Osteocyte (in vitro differentiated cells): ENCODE results near the gene PKD2L1. TPM values are rescaled to one million over a fixed set of nuclear protein-coding genes. Genes with fewer than 3 reads are reported as not detected.

Experiments
- DNase-seq: peaks from one replicate; pipeline ENCODE4 v3.0.0; 2021; ENCODE audit warnings: mixed read lengths; ENCODE audit not compliant: unreplicated experiment; ENCODE audit errors: extremely low spot score
- H3K27ac Mint-ChIP-seq: one replicate; pipeline ENCODE4 v1.8.0; 2021; ENCODE audit warnings: mild to moderate bottlenecking, mixed read lengths; ENCODE audit not compliant: unreplicated experiment
- H3K27me3 Mint-ChIP-seq: one replicate; pipeline ENCODE4 v1.8.0; 2021; ENCODE audit warnings: mixed read lengths; ENCODE audit not compliant: unreplicated experiment
- H3K36me3 Mint-ChIP-seq: one replicate; pipeline ENCODE4 v1.8.0; 2021; ENCODE audit warnings: mixed read lengths; ENCODE audit not compliant: unreplicated experiment
- H3K4me1 Mint-ChIP-seq: one replicate; pipeline ENCODE4 v1.8.0; 2021; ENCODE audit warnings: mixed read lengths; ENCODE audit not compliant: unreplicated experiment
- H3K4me3 Mint-ChIP-seq: one replicate; pipeline ENCODE4 v1.8.0; 2021; ENCODE audit warnings: mild to moderate bottlenecking, moderate library complexity, mixed read lengths; ENCODE audit not compliant: unreplicated experiment
- H3K9me3 Mint-ChIP-seq: one replicate; pipeline ENCODE4 v1.8.0; 2021; ENCODE audit warnings: mixed read lengths; ENCODE audit not compliant: unreplicated experiment
- total RNA-seq: library from RNA; stranded (reverse); gene quantifications from 2 replicates; pipeline ENCODE4 v1.2.1, GENCODE V29; 2021
- TF ChIP-seq, protein P1 (sequence below): fragments of 200-600 bp; sonication (generic); IDR thresholded peaks from 2 replicates; pipeline ENCODE4 v1.5.0; 2021; ENCODE audit warnings: antibody characterized with exemption, mild to moderate bottlenecking, moderate library complexity

PKD2L1 gene
- total RNA-seq, 1 donor from 2014 or later: not detected

DNA sequence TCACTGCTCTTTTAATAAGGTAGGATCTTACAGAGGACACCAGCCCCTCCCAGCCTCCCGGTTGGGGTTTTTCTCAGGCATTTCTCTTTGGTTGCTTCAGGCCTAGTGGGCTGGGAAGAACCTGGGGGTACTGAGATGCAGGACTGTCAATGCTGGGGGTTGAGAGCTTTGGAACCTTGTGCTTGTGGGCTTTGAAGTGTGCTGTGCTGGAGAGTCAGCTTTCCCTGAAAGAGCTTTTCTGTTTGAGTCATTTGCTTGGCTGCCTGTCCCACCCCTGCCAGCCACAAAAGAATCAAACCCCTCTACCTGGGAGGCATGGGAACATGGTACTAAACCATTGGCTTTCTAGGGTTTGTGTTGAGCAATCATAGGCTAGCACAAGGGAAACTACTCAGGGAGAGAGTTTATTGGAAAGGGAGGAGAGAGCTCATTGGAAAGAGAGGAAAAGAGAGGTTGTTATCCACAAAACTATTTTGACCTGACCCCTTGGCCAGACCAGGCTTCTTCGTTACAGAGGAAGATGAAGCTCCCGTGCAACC lies 18.4 kb upstream of the PKD2L1 start:
- H3K27me3 Mint-ChIP-seq: no peaks in the 10 kb centered on the region
- peak overlapping the region; percentile 95 for H3K4me3 Mint-ChIP-seq
- H3K36me3 Mint-ChIP-seq: peaks cover 36% of the 10 kb centered on the region
- TF ChIP-seq, protein P1, sequence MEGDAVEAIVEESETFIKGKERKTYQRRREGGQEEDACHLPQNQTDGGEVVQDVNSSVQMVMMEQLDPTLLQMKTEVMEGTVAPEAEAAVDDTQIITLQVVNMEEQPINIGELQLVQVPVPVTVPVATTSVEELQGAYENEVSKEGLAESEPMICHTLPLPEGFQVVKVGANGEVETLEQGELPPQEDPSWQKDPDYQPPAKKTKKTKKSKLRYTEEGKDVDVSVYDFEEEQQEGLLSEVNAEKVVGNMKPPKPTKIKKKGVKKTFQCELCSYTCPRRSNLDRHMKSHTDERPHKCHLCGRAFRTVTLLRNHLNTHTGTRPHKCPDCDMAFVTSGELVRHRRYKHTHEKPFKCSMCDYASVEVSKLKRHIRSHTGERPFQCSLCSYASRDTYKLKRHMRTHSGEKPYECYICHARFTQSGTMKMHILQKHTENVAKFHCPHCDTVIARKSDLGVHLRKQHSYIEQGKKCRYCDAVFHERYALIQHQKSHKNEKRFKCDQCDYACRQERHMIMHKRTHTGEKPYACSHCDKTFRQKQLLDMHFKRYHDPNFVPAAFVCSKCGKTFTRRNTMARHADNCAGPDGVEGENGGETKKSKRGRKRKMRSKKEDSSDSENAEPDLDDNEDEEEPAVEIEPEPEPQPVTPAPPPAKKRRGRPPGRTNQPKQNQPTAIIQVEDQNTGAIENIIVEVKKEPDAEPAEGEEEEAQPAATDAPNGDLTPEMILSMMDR: no peak
- no peaks in the 10 kb centered on the region for H3K9me3 Mint-ChIP-seq
- no peak overlapping the region for H3K27ac Mint-ChIP-seq
- peaks cover 53% of the 10 kb centered on the region for H3K4me1 Mint-ChIP-seq
- no peak for DNase-seq

DNA sequence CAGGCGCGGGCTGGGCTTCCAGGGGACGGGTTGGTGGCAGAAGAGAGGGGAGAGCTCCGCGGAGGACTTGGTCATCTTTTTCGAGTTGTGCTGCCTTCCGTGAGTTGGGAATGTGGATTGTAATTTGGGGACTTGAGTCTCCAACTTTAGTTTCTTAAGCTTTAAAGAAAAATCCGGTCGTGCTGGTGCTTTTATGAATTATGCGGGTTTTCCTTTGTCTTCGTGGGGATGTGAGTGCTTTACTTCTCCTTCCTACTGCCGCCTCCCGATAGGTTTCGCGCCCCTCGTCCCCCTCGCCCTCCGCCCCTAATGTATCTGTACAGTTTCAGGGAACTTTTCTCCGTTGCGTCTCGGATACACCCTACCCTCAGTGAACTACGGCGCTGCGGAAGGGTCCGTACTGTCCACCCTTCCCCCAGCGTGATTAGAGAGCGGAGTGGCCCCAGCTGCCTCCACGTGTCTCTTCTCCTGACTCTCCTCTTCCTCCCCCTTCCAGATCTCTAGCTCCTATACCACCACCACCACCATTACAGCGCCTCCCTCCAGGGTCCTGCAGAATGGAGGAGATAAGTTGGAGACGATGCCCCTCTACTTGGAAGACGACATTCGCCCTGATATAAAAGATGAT lies 17.7 kb upstream of the PKD2L1 start:
- peak overlapping the region; percentile 95 for H3K4me3 Mint-ChIP-seq
- TF ChIP-seq, protein P1: no peak
- peak overlapping the region; percentile 88 for H3K27ac Mint-ChIP-seq
- no peaks in the 10 kb centered on the region for H3K9me3 Mint-ChIP-seq
- no peaks in the 10 kb centered on the region for H3K27me3 Mint-ChIP-seq
- H3K36me3 Mint-ChIP-seq: peaks cover 28% of the 10 kb centered on the region
- peaks cover 53% of the 10 kb centered on the region for H3K4me1 Mint-ChIP-seq
- DNase-seq: no peak

DNA sequence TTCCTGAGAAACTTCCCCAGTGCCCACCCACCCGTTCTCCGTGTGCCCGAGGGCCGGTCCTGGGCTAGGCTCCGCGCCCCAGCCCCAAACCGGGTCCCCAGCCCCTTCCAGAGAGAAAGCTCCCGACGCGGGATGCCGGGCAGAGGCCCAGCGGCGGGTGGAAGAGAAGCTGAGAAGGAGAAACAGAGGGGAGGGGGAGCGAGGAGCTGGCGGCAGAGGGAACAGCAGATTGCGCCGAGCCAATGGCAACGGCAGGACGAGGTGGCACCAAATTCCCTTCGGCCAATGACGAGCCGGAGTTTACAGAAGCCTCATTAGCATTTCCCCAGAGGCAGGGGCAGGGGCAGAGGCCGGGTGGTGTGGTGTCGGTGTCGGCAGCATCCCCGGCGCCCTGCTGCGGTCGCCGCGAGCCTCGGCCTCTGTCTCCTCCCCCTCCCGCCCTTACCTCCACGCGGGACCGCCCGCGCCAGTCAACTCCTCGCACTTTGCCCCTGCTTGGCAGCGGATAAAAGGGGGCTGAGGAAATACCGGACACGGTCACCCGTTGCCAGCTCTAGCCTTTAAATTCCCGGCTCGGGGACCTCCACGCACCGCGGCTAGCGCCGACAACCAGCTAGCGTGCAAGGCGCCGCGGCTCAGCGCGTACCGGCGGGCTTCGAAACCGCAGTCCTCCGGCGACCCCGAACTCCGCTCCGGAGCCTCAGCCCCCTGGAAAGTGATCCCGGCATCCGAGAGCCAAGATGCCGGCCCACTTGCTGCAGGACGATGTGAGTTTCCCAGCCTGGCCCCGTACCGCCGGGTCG lies 16.9 kb upstream of the PKD2L1 start, which contains the start of gene SCD:
Gene SCD (plus strand): TSS at position 469 of the 803 bp plus-strand sequence. CDS start 272 bp downstream, at position 741.
- TF ChIP-seq, protein P1: no peak
- H3K27me3 Mint-ChIP-seq: no peaks in the 10 kb centered on the region
- peak; percentile 94 for DNase-seq
- H3K4me3 Mint-ChIP-seq: peak within 1 kb of the TSS; percentile 95
- peak within 1 kb of the TSS; percentile 88 for H3K27ac Mint-ChIP-seq
- peaks cover 21% of the 10 kb centered on the region for H3K36me3 Mint-ChIP-seq
- peaks cover 59% of the 10 kb centered on the region for H3K4me1 Mint-ChIP-seq
- H3K9me3 Mint-ChIP-seq: no peaks in the 10 kb centered on the region

DNA sequence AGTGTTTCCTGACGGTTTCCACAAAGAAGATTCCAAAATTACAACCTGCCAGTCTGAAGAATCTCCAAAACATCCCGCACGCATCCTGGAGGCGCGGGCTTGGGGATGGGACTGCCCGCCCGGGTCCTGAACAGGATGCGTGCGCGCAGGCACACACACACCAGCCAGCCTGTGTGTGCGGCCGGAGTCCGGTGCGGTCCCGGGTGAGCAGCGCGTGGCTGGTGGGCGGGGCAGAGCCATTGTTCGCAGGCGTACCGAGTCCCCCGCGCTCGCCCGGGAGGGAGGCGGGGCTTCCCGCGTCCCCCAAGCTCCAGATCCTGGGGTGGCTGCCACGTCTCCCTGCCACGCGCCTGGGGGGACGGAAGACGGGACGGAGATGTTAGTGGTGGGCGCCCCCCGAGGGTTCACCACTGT lies 16.3 kb upstream of the PKD2L1 start:
- TF ChIP-seq, protein P1: no peak
- H3K4me3 Mint-ChIP-seq: peak overlapping the region; percentile 95
- H3K9me3 Mint-ChIP-seq: no peaks in the 10 kb centered on the region
- peak; percentile 89 for DNase-seq
- peak overlapping the region; percentile 82 for H3K27ac Mint-ChIP-seq
- H3K27me3 Mint-ChIP-seq: no peaks in the 10 kb centered on the region
- H3K4me1 Mint-ChIP-seq: peaks cover 62% of the 10 kb centered on the region
- H3K36me3 Mint-ChIP-seq: peaks cover 19% of the 10 kb centered on the region
